ENCODE results near the gene CDH22. TPM values are rescaled to one million over a fixed set of nuclear protein-coding genes. Genes with fewer than 3 reads are reported as not detected.

The CDH22 gene
- total and polyA plus RNA-seq, 2 donors, result 0.04 to 0.21 TPM

DNA sequence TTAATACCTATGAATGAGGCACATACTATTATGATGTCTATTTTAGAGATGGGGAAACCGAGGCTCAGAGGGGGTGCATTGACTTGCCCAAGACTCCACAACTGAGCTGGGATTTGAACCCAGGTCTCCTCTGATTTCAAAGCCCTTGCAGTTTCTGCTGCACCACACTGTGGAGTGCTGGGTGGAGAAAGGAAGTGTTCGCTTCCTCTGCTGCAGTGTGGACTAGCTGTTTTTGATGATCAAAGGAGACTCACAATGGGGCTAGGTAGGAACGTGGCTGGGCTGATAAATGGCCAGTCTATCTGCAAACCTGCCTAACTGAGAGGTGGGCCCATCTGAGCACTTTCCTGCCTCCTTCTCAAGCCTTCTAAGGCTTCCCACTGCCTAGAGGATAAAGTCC, 102.9 kb downstream of the CDH22 start:
- no peak for DNase-seq (ENCODE audit: extremely low spot score)
- Histone ChIP-seq H3K27ac (ENCODE audit: low read depth) (no peak overlapping the region), H3K4me1 (ENCODE audit: insufficient read depth) (no peaks in the 10 kb centered on the region), H3K4me3 (ENCODE audit: low read depth, low read length) (no peak overlapping the region), H3K36me3 (ENCODE audit: insufficient read depth) (no peaks in the 10 kb centered on the region)
- 49% methylated on average over 3 of the region's 3 CpGs for WGBS

DNA sequence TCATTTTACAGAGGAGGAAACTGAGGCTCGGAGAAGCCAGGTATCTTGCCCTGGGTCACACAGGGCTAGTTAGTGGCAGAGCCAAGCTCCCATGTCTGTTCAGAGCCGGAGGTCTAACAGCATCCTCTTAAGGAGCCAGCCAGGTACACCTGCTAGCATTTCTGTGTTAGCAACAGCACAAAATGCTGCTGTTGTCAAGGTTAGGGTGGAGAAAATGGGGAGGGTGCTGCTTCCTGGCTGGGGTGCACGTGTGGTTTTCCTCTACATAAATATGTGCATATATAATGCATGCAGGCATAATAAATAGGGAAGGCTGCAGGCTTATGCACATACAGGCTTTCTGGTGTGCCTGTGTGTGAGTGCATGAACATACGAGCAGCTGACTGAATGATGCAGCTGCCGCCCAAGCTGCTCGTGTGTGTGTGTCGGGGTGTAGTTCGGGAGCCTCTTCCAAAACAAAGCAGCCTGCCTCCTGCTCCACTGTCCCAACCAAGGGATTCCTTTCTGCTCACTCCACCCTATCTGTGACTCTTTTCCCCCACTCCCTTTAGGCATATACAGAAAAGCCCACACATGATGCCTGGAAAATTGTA, 103.6 kb downstream of the CDH22 start:
- H3K27ac ChIP-seq (ENCODE audit: low read depth), result no peak overlapping the region
- H3K4me3 ChIP-seq (ENCODE audit: low read depth, low read length), result no peak overlapping the region
- DNase-seq (ENCODE audit: extremely low spot score), result no peak
- WGBS, result 35% methylated on average over 8 of the region's 8 CpGs
- no peaks in the 10 kb centered on the region for H3K4me1 ChIP-seq (ENCODE audit: insufficient read depth)
- no peaks in the 10 kb centered on the region for H3K36me3 ChIP-seq (ENCODE audit: insufficient read depth)

DNA sequence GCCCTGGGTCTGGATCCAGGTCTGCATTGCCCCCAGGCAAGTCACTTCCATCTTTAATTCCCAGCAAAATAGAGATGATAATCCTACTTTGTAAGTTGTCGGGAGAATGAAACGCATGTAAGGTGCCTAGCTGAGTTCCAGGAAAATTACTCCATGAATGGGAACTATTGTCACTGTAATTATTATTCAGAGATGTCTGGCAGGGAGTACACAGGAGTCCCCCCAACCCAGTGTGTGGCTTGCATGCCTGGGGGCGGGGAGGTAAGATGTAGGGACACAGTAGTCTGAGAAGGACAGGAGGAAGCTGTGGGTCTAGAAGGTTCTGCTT, 104.8 kb downstream of the CDH22 start:
- Histone ChIP-seq H3K4me1 (ENCODE audit: insufficient read depth) (no peaks in the 10 kb centered on the region), H3K27ac (ENCODE audit: low read depth) (no peak overlapping the region), H3K4me3 (ENCODE audit: low read depth, low read length) (no peak overlapping the region), H3K36me3 (ENCODE audit: insufficient read depth) (no peaks in the 10 kb centered on the region)
- no peak for DNase-seq (ENCODE audit: extremely low spot score)
- WGBS, result 63% methylated on average over 3 of the region's 3 CpGs

DNA sequence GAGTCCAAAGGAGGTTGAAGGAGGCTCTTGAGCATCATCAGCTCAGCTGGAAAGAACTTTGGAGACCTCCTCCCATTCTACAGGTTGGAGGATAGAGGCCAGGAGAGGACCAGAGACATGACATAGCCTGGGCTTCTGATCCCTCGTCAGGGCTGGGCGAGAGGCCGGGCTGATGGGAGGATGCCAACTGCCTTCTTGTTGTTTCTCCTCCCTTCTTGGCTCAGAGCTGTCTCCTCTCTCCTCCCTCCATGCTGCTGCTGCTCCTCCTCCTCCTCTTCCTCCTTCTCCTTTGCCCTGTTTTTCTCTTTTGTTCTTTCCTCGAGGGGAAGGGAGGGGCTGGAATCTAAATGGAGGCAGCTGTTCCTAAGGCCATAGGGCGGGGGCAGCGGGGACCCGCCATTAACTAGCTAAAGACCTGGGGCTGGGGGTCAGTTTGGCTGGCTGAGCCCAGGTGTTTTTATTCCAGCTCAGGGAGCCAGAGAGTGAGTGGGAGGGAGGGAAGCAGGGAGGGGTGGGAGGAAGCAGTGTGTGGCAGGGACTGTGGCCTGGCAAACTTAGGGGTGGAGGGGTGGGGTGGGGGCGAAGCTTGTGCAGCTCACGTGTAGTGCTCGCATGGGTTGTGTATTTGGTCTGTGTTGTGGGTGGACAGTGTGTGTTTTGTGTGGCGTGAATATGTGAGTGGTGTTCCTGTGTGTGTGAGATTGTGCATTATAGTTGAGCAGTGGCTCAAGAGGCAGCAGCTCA, 105.4 kb downstream of the CDH22 start:
- DNase-seq (ENCODE audit: extremely low spot score), result no peak
- 32% methylated on average over 11 of the region's 11 CpGs for WGBS
- Histone ChIP-seq H3K4me3 (ENCODE audit: low read depth, low read length) (no peak overlapping the region), H3K27ac (ENCODE audit: low read depth) (no peak overlapping the region), H3K36me3 (ENCODE audit: insufficient read depth) (no peaks in the 10 kb centered on the region), H3K4me1 (ENCODE audit: insufficient read depth) (no peaks in the 10 kb centered on the region)

DNA sequence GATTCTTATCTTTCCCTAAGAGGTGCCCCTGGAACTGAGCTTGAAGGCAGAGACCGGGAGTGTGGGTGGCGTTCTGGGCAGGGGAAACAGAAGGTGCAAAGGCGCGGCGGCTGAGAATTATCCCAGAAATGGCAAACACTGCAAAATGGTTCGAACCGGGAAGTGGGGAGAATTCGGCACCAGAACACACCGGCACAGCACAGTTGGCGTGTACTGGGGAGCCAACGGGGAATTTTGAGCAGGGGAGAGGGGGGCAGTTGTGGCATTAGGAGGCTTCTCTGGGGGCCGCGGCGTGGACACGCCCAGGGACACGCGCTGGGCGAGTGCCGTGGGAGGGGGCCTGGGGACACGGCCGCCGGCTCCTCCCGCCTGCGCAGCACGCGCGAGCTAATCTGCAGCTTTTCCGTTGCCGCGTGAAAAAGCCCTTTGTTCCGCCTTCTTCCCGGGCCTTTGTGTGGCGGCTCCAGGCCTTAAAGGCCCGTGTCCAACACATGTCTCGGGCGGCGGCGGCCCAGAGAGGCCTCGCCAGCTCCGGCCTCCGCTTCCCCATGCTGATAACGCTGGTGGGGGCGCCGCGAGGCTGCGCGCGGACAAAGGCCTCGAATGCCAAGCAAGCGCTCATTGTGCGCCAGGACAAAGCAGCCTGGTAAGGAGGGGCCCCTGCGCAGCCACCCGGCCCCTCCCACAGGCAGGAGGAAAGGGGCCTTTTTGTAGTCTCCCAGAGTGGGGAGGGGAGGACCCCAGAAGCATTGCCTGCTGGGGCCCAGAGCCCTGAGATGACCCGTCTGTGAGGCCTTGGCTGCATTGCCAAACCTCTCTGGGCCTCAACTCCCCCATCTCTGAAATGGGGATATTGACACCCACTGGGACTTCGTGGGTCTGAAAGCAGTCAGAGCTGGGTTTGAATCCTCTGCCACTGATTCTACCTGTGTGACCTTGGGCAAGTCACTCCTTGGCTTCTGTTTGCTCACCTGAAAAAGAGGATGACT, 107.4 kb downstream of the CDH22 start:
- no peaks in the 10 kb centered on the region for H3K4me1 ChIP-seq (ENCODE audit: insufficient read depth)
- no peak for DNase-seq (ENCODE audit: extremely low spot score)
- 38% methylated on average over 55 of the region's 55 CpGs for WGBS
- no peaks in the 10 kb centered on the region for H3K36me3 ChIP-seq (ENCODE audit: insufficient read depth)
- no peak overlapping the region for H3K4me3 ChIP-seq (ENCODE audit: low read depth, low read length)
- no peak overlapping the region for H3K27ac ChIP-seq (ENCODE audit: low read depth)

DNA sequence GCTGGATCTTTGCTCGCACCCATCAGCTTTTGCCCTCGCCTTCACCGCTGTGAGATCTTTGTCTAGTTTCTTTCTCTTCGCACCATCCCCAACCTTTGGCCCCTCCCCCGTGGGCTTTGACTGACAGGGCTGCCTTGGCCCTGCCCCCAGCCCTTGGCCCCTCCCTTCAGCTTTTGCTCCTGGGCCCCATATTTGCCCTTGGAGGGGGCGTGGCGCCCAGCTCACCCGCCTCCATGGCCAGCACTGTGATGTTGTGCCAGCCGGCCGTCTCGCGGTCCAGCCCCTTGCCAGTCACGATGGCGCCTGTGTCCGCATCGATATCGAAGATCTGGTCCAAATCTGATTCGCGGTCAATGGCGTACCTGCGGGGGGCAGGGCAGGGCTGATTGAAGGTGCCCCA, 109.1 kb downstream of the CDH22 start:
- no peak overlapping the region for H3K4me3 ChIP-seq (ENCODE audit: low read depth, low read length)
- H3K4me1 ChIP-seq (ENCODE audit: insufficient read depth), result no peaks in the 10 kb centered on the region
- H3K36me3 ChIP-seq (ENCODE audit: insufficient read depth), result no peaks in the 10 kb centered on the region
- H3K27ac ChIP-seq (ENCODE audit: low read depth), result no peak overlapping the region
- WGBS, result 19% methylated on average over 21 of the region's 21 CpGs
- DNase-seq (ENCODE audit: extremely low spot score), result no peak

DNA sequence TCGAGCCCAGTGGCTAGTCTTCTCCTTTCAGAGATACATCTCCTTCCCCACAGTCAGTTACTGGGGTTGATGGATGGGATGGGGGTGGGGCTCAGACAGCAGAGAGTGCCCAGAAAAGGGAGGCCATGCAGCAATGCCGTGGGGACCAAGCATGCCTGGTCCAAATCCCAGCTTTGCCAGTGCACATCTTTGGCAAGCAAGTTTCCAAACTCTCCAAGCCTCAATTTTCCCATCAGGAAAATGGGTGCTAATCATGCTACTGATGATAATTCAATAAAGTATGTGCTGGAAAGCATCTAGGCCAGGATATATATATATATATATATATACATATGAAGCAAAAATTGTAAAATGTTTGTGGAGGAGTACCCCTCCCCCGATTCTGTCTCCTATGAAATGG, 111.3 kb downstream of the CDH22 start:
- no peak for DNase-seq (ENCODE audit: extremely low spot score)
- no peaks in the 10 kb centered on the region for H3K36me3 ChIP-seq (ENCODE audit: insufficient read depth)
- 79% methylated on average over 3 of the region's 3 CpGs for WGBS

DNA sequence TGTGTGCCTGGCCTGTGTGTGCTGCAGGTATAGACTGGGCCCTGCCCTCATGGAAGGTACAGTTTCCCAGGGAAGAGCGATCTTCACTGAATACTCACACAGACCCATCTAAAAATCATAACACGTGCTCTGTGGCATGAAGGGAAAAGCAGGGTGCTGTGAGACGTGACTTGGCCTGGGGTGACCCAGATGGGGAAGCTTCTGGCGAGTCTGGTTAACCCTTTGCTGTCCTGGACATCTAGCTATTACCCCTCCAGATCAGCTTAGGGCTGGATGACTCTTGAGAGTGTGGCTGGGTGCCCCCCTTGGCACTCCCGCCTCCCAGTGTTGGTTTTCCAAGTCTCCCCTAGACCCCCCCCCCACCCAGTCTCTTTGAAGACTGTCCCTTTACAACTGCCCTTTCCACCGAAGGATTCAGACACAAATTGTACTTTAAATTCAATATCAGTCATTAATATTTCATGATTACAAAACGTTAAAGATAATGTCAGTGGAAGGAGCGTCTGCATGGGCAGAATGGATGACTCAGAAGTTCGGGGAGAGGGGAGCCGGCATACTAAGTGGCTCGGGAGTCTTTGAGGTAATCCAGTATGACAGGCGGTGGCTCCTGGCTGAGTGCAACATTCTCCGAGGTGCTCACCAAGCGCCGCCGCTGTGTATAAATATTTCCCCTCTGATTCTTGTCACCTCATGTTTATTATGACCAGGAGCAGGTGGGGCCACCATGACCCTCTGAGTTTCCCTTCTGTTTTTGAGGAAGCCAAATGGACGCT, 112.8 kb downstream of the CDH22 start:
- H3K36me3 ChIP-seq (ENCODE audit: insufficient read depth), result no peaks in the 10 kb centered on the region
- DNase-seq (ENCODE audit: extremely low spot score), result no peak
- H3K27ac ChIP-seq (ENCODE audit: low read depth), result no peak overlapping the region
- no peak overlapping the region for H3K4me3 ChIP-seq (ENCODE audit: low read depth, low read length)
- 40% methylated on average over 17 of the region's 17 CpGs for WGBS
- no peaks in the 10 kb centered on the region for H3K4me1 ChIP-seq (ENCODE audit: insufficient read depth)

More for the DNA sequence above, 111.3 kb downstream of the CDH22 start:
- Histone ChIP-seq H3K27ac (ENCODE audit: low read depth) (no peak overlapping the region), H3K4me1 (ENCODE audit: insufficient read depth) (no peaks in the 10 kb centered on the region), H3K4me3 (ENCODE audit: low read depth, low read length) (no peak overlapping the region)

DNA sequence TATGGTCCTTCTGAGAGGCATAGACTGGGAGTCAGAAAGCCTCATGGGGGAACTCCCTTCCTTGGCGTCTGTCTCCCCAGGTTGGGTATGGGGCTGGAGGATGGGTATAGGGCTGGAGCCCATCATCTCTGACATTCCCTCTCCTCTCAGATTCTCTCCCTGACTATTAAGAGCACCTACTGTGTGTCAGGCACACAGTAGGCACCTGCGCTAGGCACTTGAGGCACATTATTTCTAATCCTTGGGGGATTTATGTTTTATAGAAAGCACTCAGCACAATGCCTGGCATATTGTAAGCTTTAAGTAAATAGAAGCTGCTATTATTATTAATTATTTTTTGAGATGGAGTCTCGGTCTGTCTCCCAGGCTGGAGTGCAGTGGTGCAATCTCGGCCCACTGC, 113.9 kb downstream of the CDH22 start:
- Histone ChIP-seq H3K27ac (ENCODE audit: low read depth) (no peak overlapping the region), H3K4me1 (ENCODE audit: insufficient read depth) (no peaks in the 10 kb centered on the region), H3K36me3 (ENCODE audit: insufficient read depth) (no peaks in the 10 kb centered on the region), H3K4me3 (ENCODE audit: low read depth, low read length) (no peak overlapping the region)
- DNase-seq (ENCODE audit: extremely low spot score), result no peak
- 81% methylated on average over 4 of the region's 4 CpGs for WGBS

DNA sequence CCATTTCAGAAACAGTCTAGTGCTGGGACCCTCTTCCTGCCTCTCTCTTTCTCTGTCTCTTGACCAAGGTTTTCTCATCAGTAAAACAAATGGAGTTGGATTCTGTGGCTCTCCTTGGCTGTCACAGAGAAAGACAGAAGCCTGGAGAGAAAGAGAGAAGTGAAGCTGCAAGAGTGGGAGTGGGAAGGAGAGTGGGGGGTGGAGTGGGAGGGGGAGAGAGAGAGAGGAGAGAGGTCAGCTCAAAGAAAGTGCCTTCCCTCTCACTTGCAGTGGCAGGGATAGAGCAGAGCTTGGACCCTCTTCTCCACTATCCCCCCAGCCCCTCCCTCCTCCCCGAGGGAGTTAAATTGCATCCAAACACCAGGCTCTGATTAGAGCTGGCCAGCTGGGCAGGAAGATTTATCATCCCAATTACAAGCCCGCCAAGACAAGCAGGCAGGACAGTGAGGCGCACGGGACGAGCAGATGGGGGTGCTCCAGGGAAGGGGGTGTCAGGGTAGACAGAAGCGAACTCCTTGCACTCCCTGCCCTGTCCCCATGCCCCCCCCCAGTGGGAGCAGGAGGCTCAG, 115.8 kb downstream of the CDH22 start:
- no peak for DNase-seq (ENCODE audit: extremely low spot score)
- 7% methylated on average over 6 of the region's 6 CpGs for WGBS

DNA sequence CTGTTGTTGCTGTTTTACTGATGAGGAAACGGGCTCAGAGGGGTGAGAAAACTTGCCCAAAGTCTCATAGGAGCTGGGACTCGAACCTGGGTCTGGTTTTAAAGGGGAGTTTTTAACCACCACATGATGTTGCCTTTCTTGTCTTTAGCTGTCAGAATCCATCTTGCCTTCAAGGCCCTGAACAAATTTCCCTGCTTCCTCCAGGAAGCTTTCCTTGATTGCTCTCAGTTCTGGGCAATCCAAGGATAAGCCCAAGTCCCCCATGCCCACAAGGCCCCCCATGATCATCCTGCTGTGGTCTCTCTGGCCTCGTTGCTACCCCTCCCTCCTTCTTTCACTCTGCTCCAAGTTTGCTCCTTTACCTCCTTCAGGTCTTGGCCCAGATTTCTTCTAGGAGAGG, 116.7 kb downstream of the CDH22 start:
- no peaks in the 10 kb centered on the region for H3K4me1 ChIP-seq (ENCODE audit: insufficient read depth)
- H3K27ac ChIP-seq (ENCODE audit: low read depth), result no peak overlapping the region
- H3K36me3 ChIP-seq (ENCODE audit: insufficient read depth), result no peaks in the 10 kb centered on the region
- WGBS, result 57% methylated on average over 3 of the region's 3 CpGs
- no peak overlapping the region for H3K4me3 ChIP-seq (ENCODE audit: low read depth, low read length)
- DNase-seq (ENCODE audit: extremely low spot score), result no peak

More for the DNA sequence above, 115.8 kb downstream of the CDH22 start:
- Histone ChIP-seq H3K36me3 (ENCODE audit: insufficient read depth) (no peaks in the 10 kb centered on the region), H3K4me3 (ENCODE audit: low read depth, low read length) (no peak overlapping the region), H3K27ac (ENCODE audit: low read depth) (no peak overlapping the region), H3K4me1 (ENCODE audit: insufficient read depth) (no peaks in the 10 kb centered on the region)

DNA sequence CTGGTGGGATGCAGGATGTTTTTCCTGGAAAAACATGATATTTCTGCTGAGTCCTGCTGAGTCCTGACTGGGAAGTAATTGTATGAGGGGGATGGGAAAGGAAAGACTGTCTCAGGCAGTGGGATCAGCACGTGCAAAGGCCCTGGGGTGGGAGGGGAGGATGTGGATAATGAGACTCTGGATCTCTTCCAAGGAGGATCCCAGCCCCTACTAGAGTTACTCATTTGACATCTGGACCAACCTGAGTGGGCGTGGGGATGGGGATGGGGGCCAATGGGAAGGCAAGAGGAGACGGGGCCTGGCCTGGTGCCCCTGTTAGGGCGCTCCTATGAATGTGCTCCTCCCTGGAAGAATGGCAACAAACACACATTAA, 117.1 kb downstream of the CDH22 start:
- WGBS, result 73% methylated on average over 4 of the region's 4 CpGs
- no peak for DNase-seq (ENCODE audit: extremely low spot score)

More for the DNA sequence above, 117.1 kb downstream of the CDH22 start:
- Histone ChIP-seq H3K36me3 (ENCODE audit: insufficient read depth) (no peaks in the 10 kb centered on the region), H3K4me1 (ENCODE audit: insufficient read depth) (no peaks in the 10 kb centered on the region), H3K27ac (ENCODE audit: low read depth) (no peak overlapping the region), H3K4me3 (ENCODE audit: low read depth, low read length) (no peak overlapping the region)
